ENCODE data around the gene PLA2G15. TPM values are rescaled to one million over a fixed set of nuclear protein-coding genes. Genes with fewer than 3 reads are reported as not detected.

The PLA2G15 gene
- total RNA-seq, 2 donors from 2014 or later, result 11.6 to 13.9 TPM

- intact Hi-C loops (cut with DNase I), result no loop called here
- no peak for DNase-seq
- Histone ChIP-seq H3K9ac (ENCODE audit: low read depth in 2 of 2, low read length in 2 of 2) (no peak overlapping the region), H3K27ac (no peak overlapping the region), H3K4me1 (peaks cover 12% of the 10 kb centered on the region), H3K9me3 (no peaks in the 10 kb centered on the region), H3K36me3 (no peaks in the 10 kb centered on the region), H3K27me3 (no peaks in the 10 kb centered on the region), H3K4me3 (no peak overlapping the region)
- TF ChIP-seq CTCF (IDR thresholded peaks at IDR 0.05), result no peak
These were observed 2.8 kb downstream of the PLA2G15 start for GRCh38 chr16:68247932-68248331.

- no peak for DNase-seq
- Histone ChIP-seq H3K9ac (ENCODE audit: low read depth in 2 of 2, low read length in 2 of 2) (no peak overlapping the region), H3K36me3 (no peaks in the 10 kb centered on the region), H3K27me3 (no peaks in the 10 kb centered on the region), H3K9me3 (no peaks in the 10 kb centered on the region), H3K27ac (no peak overlapping the region), H3K4me1 (peaks cover 9% of the 10 kb centered on the region), H3K4me3 (no peak overlapping the region)
- no peak for TF ChIP-seq CTCF (IDR thresholded peaks at IDR 0.05)
- intact Hi-C loops (cut with DNase I), result no loop called here
These were observed 4.2 kb downstream of the PLA2G15 start for GRCh38 chr16:68249371-68249770.

DNA sequence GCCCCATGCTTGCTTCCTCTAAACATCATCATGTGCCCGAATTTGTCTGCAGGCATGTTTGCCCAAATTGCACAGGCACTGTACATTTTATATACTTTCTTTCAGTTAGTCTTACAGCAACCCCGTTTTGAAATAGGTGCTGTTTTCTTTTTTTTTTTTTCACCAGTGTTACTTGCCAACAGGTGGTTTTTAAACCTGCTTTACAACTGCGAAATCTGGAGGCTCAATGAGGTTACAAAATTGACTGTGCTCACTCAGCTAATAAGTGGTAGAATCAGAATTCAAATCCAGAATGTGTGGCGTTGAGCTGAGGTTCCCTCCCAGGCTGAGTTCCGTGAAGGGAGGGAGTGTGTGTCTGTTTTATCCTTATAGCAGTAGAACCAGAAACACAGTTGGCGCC is 5.8 kb downstream of the PLA2G15 start:
- H3K4me3 ChIP-seq, result no peak overlapping the region
- H3K9ac ChIP-seq (ENCODE audit: low read depth in 2 of 2, low read length in 2 of 2), result no peak overlapping the region
- TF ChIP-seq CTCF (IDR thresholded peaks at IDR 0.05), result no peak
- H3K9me3 ChIP-seq, result no peaks in the 10 kb centered on the region
- H3K4me1 ChIP-seq, result peaks cover 3% of the 10 kb centered on the region
- no peak for DNase-seq
- H3K36me3 ChIP-seq, result no peaks in the 10 kb centered on the region
- intact Hi-C loops (cut with DNase I), result no loop called here
- no peaks in the 10 kb centered on the region for H3K27me3 ChIP-seq
- H3K27ac ChIP-seq, result no peak overlapping the region

DNA sequence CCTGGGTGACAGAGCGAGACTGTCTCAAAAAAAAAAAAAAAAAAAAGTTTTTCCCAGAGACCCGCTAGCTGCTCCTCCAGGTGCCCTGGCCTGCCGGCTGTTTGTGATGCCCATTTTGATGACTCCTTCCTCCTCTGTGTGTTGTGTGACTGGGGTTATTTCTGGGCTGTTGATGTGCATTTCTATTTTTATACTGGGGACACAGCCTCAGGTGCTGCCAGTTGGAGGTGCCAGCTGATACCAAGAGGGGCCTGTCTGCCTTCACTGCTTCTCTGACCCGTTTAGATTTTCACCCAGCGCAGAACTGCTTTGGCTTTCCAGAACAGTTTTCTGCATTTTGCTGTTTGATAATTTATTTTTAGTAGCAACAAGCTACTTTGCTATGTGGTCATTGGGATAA is 6.7 kb downstream of the PLA2G15 start:
- no peaks in the 10 kb centered on the region for H3K9me3 ChIP-seq
- no peaks in the 10 kb centered on the region for H3K27me3 ChIP-seq
- TF ChIP-seq CTCF (IDR thresholded peaks at IDR 0.05), result no peak
- intact Hi-C loops (cut with DNase I), result no loop called here
- H3K9ac ChIP-seq (ENCODE audit: low read depth in 2 of 2, low read length in 2 of 2), result no peak overlapping the region
- no peaks in the 10 kb centered on the region for H3K36me3 ChIP-seq
- H3K4me3 ChIP-seq, result no peak overlapping the region
- DNase-seq, result no peak
- no peak overlapping the region for H3K27ac ChIP-seq
- H3K4me1 ChIP-seq, result no peaks in the 10 kb centered on the region

- H3K36me3 ChIP-seq, result no peaks in the 10 kb centered on the region
- no peak overlapping the region for H3K9ac ChIP-seq (ENCODE audit: low read depth in 2 of 2, low read length in 2 of 2)
- no peaks in the 10 kb centered on the region for H3K27me3 ChIP-seq
- H3K4me1 ChIP-seq, result peaks cover 4% of the 10 kb centered on the region
- no peak overlapping the region for H3K27ac ChIP-seq
- TF ChIP-seq CTCF (IDR thresholded peaks at IDR 0.05), result no peak
- H3K4me3 ChIP-seq, result no peak overlapping the region
- intact Hi-C loops (cut with DNase I), result no loop called here
- no peak for DNase-seq
- H3K9me3 ChIP-seq, result no peaks in the 10 kb centered on the region
These were observed 7.2 kb downstream of the PLA2G15 start for GRCh38 chr16:68252383-68252782.

GRCh38 chr16:68253721-68254120 is 8.5 kb downstream of the PLA2G15 start:
- Histone ChIP-seq H3K4me3 (no peak overlapping the region), H3K27ac (no peak overlapping the region), H3K36me3 (no peaks in the 10 kb centered on the region), H3K9ac (ENCODE audit: low read depth in 2 of 2, low read length in 2 of 2) (no peak overlapping the region), H3K9me3 (no peaks in the 10 kb centered on the region), H3K4me1 (peaks cover 11% of the 10 kb centered on the region), H3K27me3 (no peaks in the 10 kb centered on the region)
- intact Hi-C loops (cut with DNase I), result no loop called here
- no peak for TF ChIP-seq CTCF (IDR thresholded peaks at IDR 0.05)
- DNase-seq, result no peak

Measured in colonic mucosa (tissue), 4 donors.